ENCODE results near the gene MTOR. TPM values are rescaled to one million over a fixed set of nuclear protein-coding genes. Genes with fewer than 3 reads are reported as not detected.

The MTOR gene
- total RNA-seq = 43.1 and 48.4 TPM in 2 replicates

DNA sequence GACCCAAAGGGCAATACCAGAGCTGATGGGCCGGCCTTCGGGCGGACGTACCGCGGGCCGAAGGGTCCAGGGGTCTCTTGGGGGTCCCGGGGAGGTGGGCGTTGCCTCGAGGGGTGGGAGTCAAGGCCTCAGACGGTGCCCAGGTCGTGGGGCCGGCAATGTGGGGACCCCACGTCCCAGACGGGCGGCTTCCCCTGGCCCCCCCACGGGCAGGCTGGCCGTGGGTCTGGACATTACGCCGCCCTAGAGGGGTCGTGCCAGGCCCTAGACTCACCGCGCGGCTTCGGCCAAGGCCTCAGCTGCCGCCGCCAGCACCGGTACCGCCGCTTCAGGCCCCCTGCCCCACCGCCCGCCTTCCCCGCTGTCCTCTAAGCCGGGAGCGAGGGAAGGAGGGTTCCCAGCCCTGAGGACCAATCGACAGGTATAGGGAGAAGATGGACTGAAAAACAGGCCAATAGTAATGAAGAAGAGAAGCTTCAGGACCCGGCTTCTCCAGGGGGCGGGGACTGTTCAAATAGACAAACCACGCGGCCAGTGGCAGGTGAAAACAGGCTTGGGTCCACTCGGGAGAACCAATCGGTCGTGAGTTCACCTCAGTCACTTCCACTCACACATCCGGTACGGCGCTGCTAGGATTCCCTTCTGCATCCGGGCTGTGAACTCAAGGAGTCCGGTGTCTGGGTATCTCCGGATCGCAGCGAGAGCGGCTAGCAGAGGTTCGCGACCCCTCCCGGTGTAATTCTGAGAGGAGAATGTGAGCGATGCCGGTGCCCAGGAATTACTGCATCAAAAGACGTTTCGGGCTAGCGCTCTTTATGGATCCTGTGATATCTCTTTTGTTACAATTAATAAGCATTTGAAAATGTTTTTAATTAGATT lies at the start of gene MTOR:
MTOR (minus strand) TSS at position 381 of the 879 bp plus-strand sequence. CDS start 3,142 bp downstream, outside the sequence.

DNA sequence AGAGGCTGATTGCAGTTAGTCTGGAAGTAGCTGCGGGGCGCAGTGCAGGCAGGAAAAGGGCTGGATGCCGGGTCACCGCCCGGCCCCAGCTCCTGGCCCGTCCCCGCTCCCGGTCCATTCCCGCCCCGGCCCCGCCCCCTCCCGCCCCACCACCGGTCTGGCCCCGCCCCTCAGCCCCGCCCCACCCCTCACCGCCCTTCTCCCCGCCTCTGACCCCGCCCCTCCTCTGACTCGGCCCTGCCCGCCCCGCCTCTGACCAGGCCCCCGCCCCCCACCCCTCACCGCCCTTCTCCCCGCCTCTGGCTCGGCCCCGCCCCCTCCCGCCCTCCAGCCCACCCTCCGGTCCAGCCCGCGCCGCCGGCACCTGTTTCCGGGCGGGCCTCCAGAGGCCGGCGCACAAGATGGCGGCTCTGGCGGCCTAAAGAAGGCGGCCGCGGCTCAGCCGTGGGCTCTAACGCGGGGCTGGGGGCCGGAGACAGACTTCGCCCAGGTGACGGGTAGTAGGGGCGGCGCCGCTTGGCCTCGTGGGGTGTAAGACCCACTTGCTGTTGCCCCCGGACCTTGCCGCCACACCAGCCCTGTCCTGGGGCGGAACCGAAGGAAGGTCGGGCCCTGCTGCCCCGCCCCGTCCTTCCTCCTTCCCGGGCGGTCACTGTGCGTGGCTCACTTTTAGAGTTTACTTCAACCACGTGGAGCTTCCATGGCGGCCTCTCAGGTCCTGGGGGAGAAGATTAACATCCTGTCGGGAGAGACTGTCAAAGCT lies 10.7 kb upstream of the MTOR start, which contains the start of gene UBIAD1:
UBIAD1 (plus strand) TSS at position 367 of the 763 bp plus-strand sequence; CDS start at position 701, 334 bp downstream.

DNA sequence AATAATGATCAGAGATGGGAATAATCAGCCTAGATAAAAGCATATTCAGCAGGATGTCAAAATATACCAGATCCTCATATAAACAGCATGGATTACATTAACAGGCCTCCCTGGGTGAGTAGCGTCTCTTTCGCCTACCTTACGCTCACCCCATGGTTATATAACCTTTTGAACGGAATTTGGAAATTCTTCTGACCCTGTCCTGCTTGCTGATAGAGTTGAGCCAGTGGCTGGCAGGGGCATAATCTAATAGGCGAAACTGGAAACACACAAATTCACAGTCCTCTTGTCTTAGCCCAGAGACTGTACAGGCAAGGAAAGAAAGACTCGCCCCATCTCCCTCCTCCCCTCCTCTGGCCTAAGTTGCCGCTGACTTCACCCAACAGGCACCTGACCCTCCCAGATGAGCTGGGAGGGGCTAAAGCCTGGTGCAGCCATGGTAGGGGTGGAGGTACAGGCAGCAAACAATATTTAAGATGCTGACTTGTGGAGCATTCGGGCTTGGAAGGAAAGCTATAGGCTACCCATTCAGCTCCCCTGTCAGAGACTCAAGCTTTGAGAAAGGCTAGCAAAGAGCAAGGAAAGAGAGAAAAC lies 73.4 kb downstream of the MTOR start, which contains the start of gene ANGPTL7:
ANGPTL7 (plus strand) TSS at position 498 of the 594 bp plus-strand sequence. CDS start 225 bp downstream, outside the sequence.

DNA sequence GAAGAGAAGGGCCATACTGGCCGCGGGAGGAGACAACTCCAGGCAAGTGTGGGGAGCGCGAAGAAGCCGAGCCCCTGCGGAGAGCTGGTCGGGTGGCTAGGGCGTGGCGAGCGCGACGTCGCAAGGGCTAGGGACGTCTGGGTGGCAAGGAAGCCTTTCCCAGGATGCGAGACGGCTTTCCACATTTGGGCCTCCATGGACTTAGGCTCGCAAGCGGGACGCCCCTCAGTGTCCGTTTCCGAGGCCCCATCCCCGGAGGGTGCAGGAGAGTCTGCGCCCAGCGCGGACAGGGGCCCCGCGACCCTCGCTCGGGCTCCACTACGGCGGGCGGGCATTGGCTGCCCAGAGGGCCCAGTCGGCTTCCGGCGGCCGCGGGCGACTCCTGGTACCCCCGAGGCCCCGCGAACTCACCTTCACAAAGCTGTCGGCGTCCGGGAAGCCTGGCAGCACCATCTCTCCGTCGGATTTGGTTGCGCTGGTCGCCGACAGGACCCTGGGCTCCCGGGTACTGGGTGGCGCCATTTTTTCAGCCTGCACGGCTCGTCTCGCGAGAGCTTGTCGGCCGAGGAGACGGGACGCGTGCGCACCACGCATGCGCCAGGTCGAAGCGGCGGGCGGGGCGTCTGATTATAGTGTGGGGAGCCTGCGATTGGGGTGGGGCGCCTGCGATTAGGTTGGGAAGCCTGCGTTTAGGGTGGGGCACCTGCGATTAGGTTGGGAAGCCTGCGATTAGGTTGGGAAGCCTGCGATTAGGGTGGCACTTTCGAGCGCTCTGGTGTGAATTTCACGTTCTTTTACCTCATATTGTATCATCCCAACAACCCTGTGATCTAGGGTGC lies 162.8 kb downstream of the MTOR start, which contains the start of gene EXOSC10:
EXOSC10 (minus strand) TSS at position 560 of the 839 bp plus-strand sequence; CDS start at position 522, 38 bp downstream.

DNA sequence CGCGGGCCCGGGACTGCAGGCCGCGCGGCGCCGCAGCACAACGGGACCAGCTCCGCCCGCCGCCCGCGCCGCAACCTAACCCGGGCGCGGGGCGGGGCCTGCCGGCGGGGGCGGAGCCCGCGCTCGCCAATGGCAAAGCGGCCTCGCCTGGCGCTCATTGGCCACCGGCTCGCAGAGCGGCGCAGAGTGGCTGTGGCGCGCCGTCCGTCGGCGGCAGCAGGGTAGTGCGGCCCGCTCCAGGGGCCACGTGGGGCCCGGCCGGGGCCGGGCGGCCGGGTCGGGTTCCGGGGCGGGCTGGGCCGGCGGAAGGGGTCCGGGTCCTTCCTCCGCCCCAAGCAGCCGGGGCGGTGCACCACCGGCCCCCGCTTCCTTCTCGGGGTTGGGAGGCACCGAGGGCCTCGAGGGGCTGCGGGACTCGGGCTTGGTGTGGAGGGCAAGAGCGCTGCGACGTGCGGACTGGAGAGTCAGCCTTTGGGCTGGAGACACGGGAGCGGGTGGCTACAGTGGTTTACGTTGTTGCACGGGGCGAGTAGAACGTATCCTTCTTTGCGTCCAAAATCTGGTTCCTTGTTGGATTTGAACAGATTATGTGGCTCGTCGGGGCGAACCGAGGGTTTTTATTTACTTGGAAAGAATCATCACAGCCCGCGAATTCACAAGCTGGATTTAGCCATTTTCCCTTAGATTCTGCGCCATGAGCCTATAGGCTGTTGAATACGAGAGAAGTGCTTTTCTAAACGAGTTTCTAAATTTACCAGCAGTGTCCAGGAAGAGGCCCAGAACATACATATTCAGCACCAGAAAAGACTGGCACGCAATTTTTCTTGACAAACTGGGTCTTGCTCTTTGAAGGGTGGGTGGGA lies 202.2 kb downstream of the MTOR start, which contains the start of gene SRM:
SRM (minus strand) TSS at position 51 of the 863 bp plus-strand sequence. CDS start 75 bp downstream, outside the sequence.

Other genes starting within 250 kb of the MTOR start
- gene TARDBP, start 249.9 kb downstream of the MTOR start, total RNA-seq = 84.0 and 105 TPM in 2 replicates
- not detected in 2 replicates for gene MASP2, start 215.3 kb downstream of the MTOR start, total RNA-seq
- gene SRM, start 202.5 kb downstream of the MTOR start, total RNA-seq = 5.4 and 7.4 TPM in 2 replicates
- 37.8 and 45.6 TPM in 2 replicates for gene EXOSC10, start 162.7 kb downstream of the MTOR start, total RNA-seq
- not detected in 2 replicates for gene ANGPTL7, start 73.2 kb downstream of the MTOR start, total RNA-seq
- gene UBIAD1, start 10.6 kb upstream of the MTOR start, total RNA-seq = 10.8 and 12.5 TPM in 2 replicates
- gene DISP3, start 216.6 kb upstream of the MTOR start, total RNA-seq = 0.09 and 0.11 TPM in 2 replicates

All from dermis lymphatic vessel endothelial cell (primary cell).